Upper lobe of right lung (tissue), 1 donor: ENCODE data around the gene C10orf105. TPM values are rescaled to one million over a fixed set of nuclear protein-coding genes. Genes with fewer than 3 reads are reported as not detected.

ENCODE experiments used
- ATAC-seq: fragments of 200-7000 bp; cut with Tn5 transposase; one replicate; pipeline ENCODE4 v1.9.1; 2020; ENCODE audit warnings: mild to moderate bottlenecking, moderate library complexity
- DNase-seq: peaks from one replicate; pipeline ENCODE4 v3.0.0-alpha.2; 2020
- H3K27ac ChIP-seq: fragments of 200-600 bp; one replicate; pipeline ENCODE4 v1.8.0; 2022
- H3K27me3 ChIP-seq: fragments of 200-600 bp; one replicate; pipeline ENCODE4 v1.8.0; 2022; ENCODE audit warnings: mild to moderate bottlenecking
- H3K36me3 ChIP-seq: fragments of 200-600 bp; one replicate; pipeline ENCODE4 v1.8.0; 2022
- H3K4me1 ChIP-seq: fragments of 200-600 bp; one replicate; pipeline ENCODE4 v1.8.0; 2022
- H3K4me3 ChIP-seq: fragments of 200-600 bp; one replicate; pipeline ENCODE4 v1.8.0; 2022; ENCODE audit warnings: mild to moderate bottlenecking
- H3K9me3 ChIP-seq: fragments of 200-600 bp; one replicate; pipeline ENCODE4 v1.8.0; 2022
- intact Hi-C: fragments of 100-400 bp; cut with DNase I; formaldehyde crosslinking; loops from one replicate; pipeline ENCODE4 v1.11.0; 2022
- total RNA-seq: library from RNA; stranded (reverse); fragmentation: NEBNext Ultra II Directional; extraction: Animal tissue kit (Norgen Biotek cat#: 25700); gene quantifications from one replicate; pipeline ENCODE4 v1.2.1, GENCODE V29; 2021
- TF ChIP-seq, protein P1 (sequence below): fragments of 200-600 bp; IDR thresholded peaks from one replicate; pipeline ENCODE4 v1.8.0; 2022; ENCODE audit warnings: antibody characterized with exemption
- donor health status: DM: no; HTN: yes; CAD: no; lungs with severe emphysema.

The C10orf105 gene
- total RNA-seq, 1 donor from 2014 or later: 0.52 TPM

DNA sequence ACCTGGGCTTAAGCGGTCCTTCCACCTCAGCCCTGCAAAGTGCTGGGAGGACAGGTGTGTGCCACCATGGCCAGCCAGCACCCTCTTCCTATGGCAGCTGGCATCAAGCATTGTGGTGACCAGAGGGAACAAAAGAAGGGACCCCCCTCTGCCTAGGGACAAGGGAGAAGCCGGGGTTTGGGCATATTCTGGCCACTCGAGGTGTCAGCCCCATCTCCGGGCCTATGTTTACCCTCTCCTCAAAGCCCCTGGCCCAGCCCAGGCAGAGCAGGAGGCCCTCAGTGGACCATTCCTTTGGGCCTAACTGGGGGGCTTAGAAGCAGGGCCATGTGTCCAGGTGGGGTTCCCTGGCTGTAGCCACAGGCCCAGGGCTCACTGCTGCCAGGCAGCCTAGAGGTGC is 29.8 kb upstream of the C10orf105 start:
- TF ChIP-seq, protein P1, sequence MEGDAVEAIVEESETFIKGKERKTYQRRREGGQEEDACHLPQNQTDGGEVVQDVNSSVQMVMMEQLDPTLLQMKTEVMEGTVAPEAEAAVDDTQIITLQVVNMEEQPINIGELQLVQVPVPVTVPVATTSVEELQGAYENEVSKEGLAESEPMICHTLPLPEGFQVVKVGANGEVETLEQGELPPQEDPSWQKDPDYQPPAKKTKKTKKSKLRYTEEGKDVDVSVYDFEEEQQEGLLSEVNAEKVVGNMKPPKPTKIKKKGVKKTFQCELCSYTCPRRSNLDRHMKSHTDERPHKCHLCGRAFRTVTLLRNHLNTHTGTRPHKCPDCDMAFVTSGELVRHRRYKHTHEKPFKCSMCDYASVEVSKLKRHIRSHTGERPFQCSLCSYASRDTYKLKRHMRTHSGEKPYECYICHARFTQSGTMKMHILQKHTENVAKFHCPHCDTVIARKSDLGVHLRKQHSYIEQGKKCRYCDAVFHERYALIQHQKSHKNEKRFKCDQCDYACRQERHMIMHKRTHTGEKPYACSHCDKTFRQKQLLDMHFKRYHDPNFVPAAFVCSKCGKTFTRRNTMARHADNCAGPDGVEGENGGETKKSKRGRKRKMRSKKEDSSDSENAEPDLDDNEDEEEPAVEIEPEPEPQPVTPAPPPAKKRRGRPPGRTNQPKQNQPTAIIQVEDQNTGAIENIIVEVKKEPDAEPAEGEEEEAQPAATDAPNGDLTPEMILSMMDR: no peak
- Histone ChIP-seq H3K27ac (peak overlapping the region; percentile 88), H3K4me1 (peaks cover 79% of the 10 kb centered on the region), H3K9me3 (no peaks in the 10 kb centered on the region), H3K36me3 (peaks cover 31% of the 10 kb centered on the region), H3K27me3 (no peaks in the 10 kb centered on the region), H3K4me3 (no peak overlapping the region)
- DNase-seq (no peak), ATAC-seq (no peak)
- intact Hi-C loops: no loop called here

DNA sequence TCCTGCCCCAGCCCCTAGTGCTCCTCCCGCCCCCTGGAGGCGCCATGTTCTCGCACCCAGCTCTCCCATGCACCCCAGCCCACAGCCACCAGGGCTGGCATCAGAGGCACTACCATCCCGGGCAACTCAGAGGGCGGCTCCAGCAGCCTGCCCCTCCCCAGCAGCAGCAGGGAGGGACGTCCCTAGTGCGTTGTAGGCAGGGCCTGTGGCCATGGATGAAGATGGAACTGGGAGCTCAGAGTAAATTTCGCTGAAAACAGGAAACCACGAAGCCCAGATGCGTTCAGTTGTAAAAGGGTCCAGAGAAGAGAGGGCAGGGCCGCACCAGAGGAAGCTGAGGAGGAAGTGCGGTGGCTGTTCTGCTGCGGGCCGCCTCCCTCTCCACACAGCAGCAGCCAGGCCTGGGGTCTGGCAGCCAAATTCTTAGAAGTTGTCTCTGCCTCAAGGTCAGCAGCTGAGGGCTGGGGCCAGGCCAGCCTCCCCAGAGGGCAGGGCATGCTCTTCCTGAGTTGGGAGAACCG is 29.2 kb upstream of the C10orf105 start:
- Histone ChIP-seq H3K9me3 (no peaks in the 10 kb centered on the region), H3K4me1 (peaks cover 73% of the 10 kb centered on the region), H3K4me3 (no peak overlapping the region), H3K36me3 (peaks cover 25% of the 10 kb centered on the region), H3K27me3 (no peaks in the 10 kb centered on the region), H3K27ac (peak overlapping the region; percentile 88)
- peak; percentile 82 for DNase-seq
- peak; percentile 66 for ATAC-seq
- intact Hi-C loops: no loop called here
- TF ChIP-seq, protein P1: peak; percentile 24

DNA sequence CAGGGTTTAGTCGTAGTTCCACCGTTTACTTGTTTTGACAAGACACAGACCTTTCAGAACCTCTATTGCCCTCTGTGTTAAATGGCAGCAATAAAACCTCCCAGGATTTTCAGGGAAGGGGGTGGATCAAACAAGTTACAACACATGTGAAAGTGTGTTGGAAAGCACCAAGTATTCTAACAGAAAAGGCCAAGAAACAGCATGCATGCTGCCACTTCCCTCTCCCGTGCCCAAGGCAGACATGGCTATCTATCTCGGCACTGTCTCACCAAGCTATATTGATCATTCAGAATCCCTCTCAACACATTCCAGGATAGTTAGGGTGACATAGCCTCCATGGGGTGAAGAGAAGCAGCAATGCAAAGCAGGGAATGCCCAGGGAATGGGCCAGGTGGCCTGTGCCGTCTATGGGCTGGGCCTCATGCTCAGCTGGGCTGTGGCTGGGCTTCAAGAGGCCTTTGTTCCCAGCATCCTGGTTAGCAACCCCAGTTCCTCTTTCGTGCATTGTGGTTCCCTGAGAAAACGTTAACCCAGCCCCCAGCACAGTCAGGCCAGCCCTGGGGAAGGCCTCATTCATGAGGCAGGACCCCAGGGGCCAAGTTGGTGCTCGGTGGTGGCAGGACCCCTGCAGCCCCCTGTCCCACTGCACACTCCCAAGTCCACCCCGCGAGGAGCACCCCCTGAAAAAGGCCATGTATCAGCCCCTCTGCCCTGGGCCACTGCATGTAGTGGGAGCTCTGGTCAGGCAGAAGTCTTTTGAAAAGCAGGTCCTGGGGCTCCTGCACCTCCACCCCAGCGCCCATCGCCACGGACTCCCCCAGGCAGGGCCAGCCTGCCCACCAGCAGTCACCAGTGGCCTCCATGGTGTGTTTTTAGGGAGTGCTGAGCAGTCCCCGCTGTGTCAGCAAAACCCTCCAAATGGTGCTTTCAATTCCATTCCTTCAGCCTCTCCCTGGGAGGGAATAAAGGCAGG is 28.3 kb upstream of the C10orf105 start:
- Histone ChIP-seq H3K9me3 (no peaks in the 10 kb centered on the region), H3K4me3 (no peak overlapping the region), H3K27me3 (no peaks in the 10 kb centered on the region), H3K27ac (peak overlapping the region; percentile 88), H3K36me3 (peaks cover 19% of the 10 kb centered on the region), H3K4me1 (peaks cover 68% of the 10 kb centered on the region)
- TF ChIP-seq, protein P1: no peak
- intact Hi-C loops: no loop called here
- no peak for DNase-seq
- ATAC-seq: peak; percentile 20

DNA sequence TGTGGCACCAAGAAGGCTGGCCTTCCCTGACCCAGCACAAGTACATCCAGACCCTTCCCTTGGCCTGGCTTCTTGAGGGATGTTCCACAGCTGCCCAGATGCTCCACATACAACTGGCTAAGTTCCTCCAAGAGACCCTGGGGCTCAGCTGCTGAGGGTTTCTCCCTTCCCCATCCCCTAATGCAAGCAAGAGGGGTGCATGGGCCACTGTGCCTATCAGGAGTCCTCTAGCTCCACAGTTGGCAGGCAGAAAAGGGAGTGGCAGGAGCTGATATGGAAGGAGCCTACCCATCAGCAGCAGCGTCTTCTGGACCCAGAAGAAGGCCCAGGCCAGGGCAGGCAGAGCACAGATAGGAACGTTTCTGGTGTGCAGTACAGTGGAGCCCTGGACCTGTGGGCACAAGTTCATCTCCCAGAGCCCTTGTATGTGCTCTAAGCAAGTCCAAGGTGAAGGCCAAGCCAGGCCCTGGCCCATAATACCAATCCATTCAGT is 27.5 kb upstream of the C10orf105 start:
- H3K4me3 ChIP-seq: no peak overlapping the region
- TF ChIP-seq, protein P1: no peak
- intact Hi-C loops: no loop called here

DNA sequence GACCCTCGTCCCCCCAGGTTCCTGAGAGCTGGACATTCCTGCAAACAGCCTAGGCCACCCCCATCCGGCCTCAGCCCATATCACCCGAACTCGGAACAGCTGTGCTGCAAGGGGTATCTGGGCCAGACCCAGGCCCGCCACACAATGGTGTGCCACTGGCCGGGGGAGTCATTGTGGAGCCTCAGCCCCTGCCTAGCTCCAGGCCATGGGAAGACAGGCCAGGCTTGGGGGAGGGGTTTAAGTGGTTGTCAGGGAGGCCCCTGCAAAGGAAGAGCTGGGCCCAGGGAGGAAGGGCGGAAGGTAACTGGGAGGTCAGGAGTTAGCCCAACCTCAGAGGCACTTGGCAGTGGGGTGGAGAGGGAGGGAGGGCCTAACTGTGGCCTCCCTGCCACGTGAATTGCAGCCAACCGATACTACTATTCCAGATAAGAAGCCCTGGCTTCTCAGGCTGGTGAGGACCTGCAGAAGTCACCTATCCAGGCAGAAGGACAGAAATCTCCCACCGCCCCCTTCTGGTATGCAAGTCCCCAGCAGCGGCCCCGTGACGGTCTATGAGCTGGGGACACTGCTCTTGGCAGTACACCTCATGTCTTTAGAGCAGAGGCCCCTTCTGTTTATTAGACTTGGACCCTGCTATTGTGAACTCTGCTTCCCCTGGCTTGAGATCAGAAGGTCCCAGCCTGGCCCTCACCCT is 26.9 kb upstream of the C10orf105 start:
- peak overlapping the region; percentile 88 for H3K27ac ChIP-seq
- peaks cover 54% of the 10 kb centered on the region for H3K4me1 ChIP-seq
- ATAC-seq (peak; percentile 61), DNase-seq (no peak)
- no peak overlapping the region for H3K4me3 ChIP-seq
- no peaks in the 10 kb centered on the region for H3K9me3 ChIP-seq
- H3K27me3 ChIP-seq: no peaks in the 10 kb centered on the region
- intact Hi-C loops: no loop called here
- TF ChIP-seq, protein P1: peak; percentile 25
- peaks cover 6% of the 10 kb centered on the region for H3K36me3 ChIP-seq

More for the DNA sequence above, 27.5 kb upstream of the C10orf105 start:
- no peak for ATAC-seq
- Histone ChIP-seq H3K4me1 (peaks cover 60% of the 10 kb centered on the region), H3K9me3 (no peaks in the 10 kb centered on the region), H3K27me3 (no peaks in the 10 kb centered on the region), H3K36me3 (peaks cover 11% of the 10 kb centered on the region), H3K27ac (peak overlapping the region; percentile 88)
- no peak for DNase-seq
